Rectal smooth muscle tissue (tissue), 1 donor: ENCODE data around the gene DCLK1.

ENCODE experiments used
- H3K27ac ChIP-seq: one replicate; pipeline ENCODE4 v1.7.0; 2013; ENCODE audit warnings: low read depth, low read length, inconsistent platforms
- H3K27me3 ChIP-seq: one replicate; pipeline ENCODE4 v1.7.0; 2013; ENCODE audit warnings: low read length; ENCODE audit not compliant: control insufficient read depth, insufficient read depth
- H3K36me3 ChIP-seq: one replicate; pipeline ENCODE4 v1.7.0; 2013; ENCODE audit warnings: low read length; ENCODE audit not compliant: control insufficient read depth, insufficient read depth
- H3K4me1 ChIP-seq: one replicate; pipeline ENCODE4 v1.7.0; 2013; ENCODE audit warnings: low read length; ENCODE audit not compliant: control insufficient read depth, insufficient read depth
- H3K4me3 ChIP-seq: one replicate; pipeline ENCODE4 v1.7.0; 2013; ENCODE audit warnings: low read length
- H3K9ac ChIP-seq: one replicate; pipeline ENCODE4 v1.7.0; 2013; ENCODE audit warnings: low read length

DCLK1 gene

GRCh38 chr13:35732565-35732964 is 398.6 kb downstream of the DCLK1 start:
- H3K4me1 ChIP-seq: no peaks in the 10 kb centered on the region
- no peak overlapping the region for H3K4me3 ChIP-seq
- H3K27ac ChIP-seq: no peak overlapping the region

DNA sequence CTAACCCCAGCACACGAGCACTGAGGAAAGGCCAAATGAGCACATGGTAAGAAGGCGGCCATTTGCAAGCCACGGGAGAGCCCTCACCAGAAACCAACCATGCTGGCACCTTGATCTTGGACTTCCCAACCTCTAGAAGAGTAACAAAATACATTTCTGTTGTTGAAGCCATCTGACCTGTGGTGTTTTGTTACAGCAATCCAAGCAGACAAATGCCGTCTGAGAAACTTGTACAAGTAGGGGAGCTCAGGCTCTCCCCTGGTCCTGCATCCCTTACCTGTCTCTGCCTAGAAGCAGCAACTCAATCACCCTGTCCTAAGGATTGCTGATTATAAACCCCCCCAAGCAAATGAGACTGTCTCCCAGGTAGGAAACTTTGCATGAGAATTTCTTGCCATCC is 399.7 kb downstream of the DCLK1 start:
- Histone ChIP-seq H3K36me3 (no peaks in the 10 kb centered on the region), H3K9ac (no peak overlapping the region), H3K27me3 (no peaks in the 10 kb centered on the region), H3K4me3 (no peak overlapping the region), H3K27ac (no peak overlapping the region), H3K4me1 (no peaks in the 10 kb centered on the region)

More at GRCh38 chr13:35732565-35732964, 398.6 kb downstream of the DCLK1 start:
- Histone ChIP-seq H3K9ac (no peak overlapping the region), H3K36me3 (no peaks in the 10 kb centered on the region), H3K27me3 (no peaks in the 10 kb centered on the region)

- H3K4me3 ChIP-seq: no peak overlapping the region
- no peaks in the 10 kb centered on the region for H3K27me3 ChIP-seq
- H3K36me3 ChIP-seq: no peaks in the 10 kb centered on the region
- no peak overlapping the region for H3K9ac ChIP-seq
- no peak overlapping the region for H3K27ac ChIP-seq
- no peaks in the 10 kb centered on the region for H3K4me1 ChIP-seq
Measured at GRCh38 chr13:35729926-35730627, 401.1 kb downstream of the DCLK1 start.

GRCh38 chr13:35727881-35728280 is 403.3 kb downstream of the DCLK1 start:
- H3K27me3 ChIP-seq: no peaks in the 10 kb centered on the region
- H3K36me3 ChIP-seq: no peaks in the 10 kb centered on the region
- no peak overlapping the region for H3K4me3 ChIP-seq
- H3K4me1 ChIP-seq: peaks cover 3% of the 10 kb centered on the region
- no peak overlapping the region for H3K9ac ChIP-seq
- no peak overlapping the region for H3K27ac ChIP-seq

GRCh38 chr13:35724446-35724845 is 406.7 kb downstream of the DCLK1 start:
- H3K27ac ChIP-seq: no peak overlapping the region
- H3K4me1 ChIP-seq: peaks cover 9% of the 10 kb centered on the region
- H3K4me3 ChIP-seq: no peak overlapping the region
- no peak overlapping the region for H3K9ac ChIP-seq
- no peaks in the 10 kb centered on the region for H3K36me3 ChIP-seq
- H3K27me3 ChIP-seq: no peaks in the 10 kb centered on the region

- peaks cover 9% of the 10 kb centered on the region for H3K4me1 ChIP-seq
- no peak overlapping the region for H3K27ac ChIP-seq
- H3K36me3 ChIP-seq: no peaks in the 10 kb centered on the region
- H3K4me3 ChIP-seq: no peak overlapping the region
- no peak overlapping the region for H3K9ac ChIP-seq
- no peaks in the 10 kb centered on the region for H3K27me3 ChIP-seq
Measured at GRCh38 chr13:35723821-35724220, 407.4 kb downstream of the DCLK1 start.

DNA sequence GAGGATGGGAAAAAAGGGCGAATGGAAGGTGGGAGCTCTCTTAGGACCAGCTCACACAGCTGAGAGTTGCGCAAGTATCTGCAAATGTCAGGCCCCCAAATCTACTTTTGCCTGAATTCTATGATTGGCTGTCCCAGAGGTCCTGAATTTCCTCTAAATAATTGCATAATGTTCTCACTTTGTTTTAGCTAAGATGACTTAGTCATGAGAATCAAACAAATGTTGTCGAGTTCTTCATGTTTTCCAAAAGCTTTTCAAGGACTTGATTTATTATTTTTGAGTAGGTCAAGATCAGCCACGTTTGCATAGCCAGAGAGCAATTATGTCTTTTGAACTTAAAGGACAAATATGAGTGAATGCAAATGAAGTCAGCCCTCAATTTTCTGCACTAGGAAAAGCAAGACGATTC is 408.1 kb downstream of the DCLK1 start:
- H3K4me3 ChIP-seq: no peak overlapping the region
- no peaks in the 10 kb centered on the region for H3K36me3 ChIP-seq
- H3K27ac ChIP-seq: no peak overlapping the region
- no peaks in the 10 kb centered on the region for H3K27me3 ChIP-seq
- H3K4me1 ChIP-seq: peaks cover 9% of the 10 kb centered on the region
- H3K9ac ChIP-seq: no peak overlapping the region

DNA sequence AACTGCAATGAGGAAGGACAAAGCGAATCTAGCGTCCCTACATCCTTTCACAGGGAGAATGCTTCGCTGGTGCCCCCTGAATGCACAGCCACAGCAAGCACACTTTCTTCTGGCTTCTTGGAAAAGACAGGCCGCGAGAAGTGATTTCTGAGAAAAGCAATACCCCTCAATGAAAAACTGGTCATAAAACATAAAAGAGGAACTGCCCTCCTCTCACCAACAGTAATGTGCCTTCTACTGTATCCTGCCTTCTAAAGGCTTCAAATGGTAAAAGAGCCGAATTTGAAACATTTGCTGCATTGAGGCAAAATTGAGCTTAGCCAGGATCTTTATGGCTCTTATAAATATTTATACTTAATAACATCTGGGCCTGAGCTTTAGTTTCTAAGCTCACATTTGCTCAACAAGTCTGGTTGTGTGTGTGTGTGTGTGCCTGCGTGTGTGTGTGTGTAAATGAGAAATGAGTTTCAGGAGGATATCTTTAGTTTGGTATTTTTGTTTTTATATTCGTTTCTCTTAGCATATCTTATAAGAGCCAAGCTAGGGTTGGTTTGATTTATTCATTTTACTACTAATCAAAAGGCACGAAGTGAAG is 408.6 kb downstream of the DCLK1 start:
- peaks cover 9% of the 10 kb centered on the region for H3K4me1 ChIP-seq
- no peak overlapping the region for H3K9ac ChIP-seq
- H3K27ac ChIP-seq: no peak overlapping the region
- H3K27me3 ChIP-seq: no peaks in the 10 kb centered on the region
- no peak overlapping the region for H3K4me3 ChIP-seq
- H3K36me3 ChIP-seq: no peaks in the 10 kb centered on the region

DNA sequence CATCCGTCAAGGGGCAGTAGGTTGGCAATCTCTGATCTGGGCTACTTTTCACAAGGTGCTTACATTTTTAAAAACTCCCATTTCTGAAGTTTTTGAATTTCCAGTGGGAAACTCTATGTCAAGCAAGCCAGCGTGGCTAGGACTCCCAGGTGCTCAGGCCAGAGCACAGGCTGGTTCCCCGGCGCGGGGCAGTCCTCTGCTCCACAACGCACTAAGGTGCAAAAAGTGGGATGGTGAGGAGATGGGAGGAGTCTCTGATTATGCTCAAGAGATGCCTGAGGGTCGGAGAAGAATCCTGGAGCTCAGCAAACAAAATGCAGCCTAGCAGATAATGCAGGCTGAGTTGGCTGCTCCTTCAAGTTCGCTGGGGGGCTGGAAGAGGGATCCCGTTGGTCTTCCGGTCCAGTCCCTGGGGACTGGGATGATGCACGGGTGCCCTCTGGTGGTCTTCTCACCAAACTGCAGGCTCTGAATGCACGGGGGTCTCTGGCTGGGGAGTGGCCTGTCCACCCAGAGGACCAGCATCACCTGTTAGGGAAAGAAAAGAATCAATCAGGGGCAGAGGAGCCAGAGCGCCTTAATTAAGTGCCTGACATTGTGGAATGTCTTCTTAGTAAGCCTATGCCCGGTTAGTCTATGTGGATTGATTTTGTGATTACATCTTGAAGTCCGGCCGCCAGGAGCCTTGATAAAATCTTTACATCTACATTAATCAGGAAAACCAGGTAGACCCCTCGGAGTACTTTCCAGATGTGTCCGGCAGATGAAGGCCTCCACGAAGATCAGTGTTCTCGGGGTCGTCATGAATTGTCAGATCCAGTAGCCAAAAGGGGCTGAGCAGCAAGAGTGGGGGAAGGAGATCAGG is 410.3 kb downstream of the DCLK1 start:
- Histone ChIP-seq H3K27me3 (no peaks in the 10 kb centered on the region), H3K27ac (no peak overlapping the region), H3K36me3 (no peaks in the 10 kb centered on the region), H3K4me1 (peaks cover 9% of the 10 kb centered on the region), H3K9ac (no peak overlapping the region), H3K4me3 (peak overlapping the region; percentile 30)

GRCh38 chr13:35720290-35720689 is 410.9 kb downstream of the DCLK1 start:
- H3K36me3 ChIP-seq: no peaks in the 10 kb centered on the region
- no peak overlapping the region for H3K9ac ChIP-seq
- H3K27me3 ChIP-seq: no peaks in the 10 kb centered on the region
- no peak overlapping the region for H3K27ac ChIP-seq
- H3K4me3 ChIP-seq: no peak overlapping the region
- H3K4me1 ChIP-seq: peaks cover 9% of the 10 kb centered on the region
